Endothelial cell of umbilical vein (primary cell): Measurements from ENCODE around the gene ERAL1. TPM values are rescaled to one million over a fixed set of nuclear protein-coding genes. Genes with fewer than 3 reads are reported as not detected.

Experiments
- BruUV-seq: library from RNA; stranded (reverse); fragments of 400-500 nt; replicated peaks from 2 replicates; lab custom pipeline; 2021; lab: Mats Ljungman, UMichigan
- CTCF ChIA-PET: fragments of 300-600, 350-600 bp; sonication (Branson Sonifier 250); formaldehyde crosslinking; loops from one replicate; lab custom pipeline; 2021; ENCODE audit warnings: antibody characterized with exemption, inconsistent platforms; lab: Charles Lee
- POLR2A ChIA-PET: fragments of 300-600, 350-600 bp; sonication (Branson Sonifier 250); formaldehyde crosslinking; loops from one replicate; lab custom pipeline; 2021; ENCODE audit warnings: antibody characterized with exemption, inconsistent platforms; lab: Charles Lee
- DNase-seq: peaks from one replicate; pipeline ENCODE4 v3.0.0-alpha.2; 2011; ENCODE audit warnings: low read depth, low spot score
- FAIRE-seq: peaks from 2 replicates; lab custom pipeline; 2011; peaks lifted over from hg19 to GRCh38; lab: Jason Lieb, UNC
- H2AFZ ChIP-seq: 2 replicates; pipeline ENCODE4 v1.6.0; 2012; ENCODE audit warnings: low read depth, low read length, control low read depth, inconsistent platforms
- H3K27ac ChIP-seq: 2 replicates; pipeline ENCODE4 v1.5.1; 2011; ENCODE audit warnings: low read depth, mild to moderate bottlenecking, control low read depth, low read length, moderate library complexity; ENCODE audit not compliant: insufficient read depth
- H3K27me3 ChIP-seq, 2 experiments: 2 replicates each; pipeline versions ENCODE4 v1.6.0 to v1.6.1; 2011; ENCODE audit warnings: low read length in 2 of 2, mixed read lengths in 1 of 2; ENCODE audit not compliant: control insufficient read depth in 2 of 2, insufficient read depth in 2 of 2
- H3K36me3 ChIP-seq, 2 experiments: 2 replicates in 1 of 2; 3 replicates in 1 of 2; pipeline ENCODE4 v1.5.1; 2011; ENCODE audit warnings: low read length in 2 of 2, mild to moderate bottlenecking in 1 of 2, moderate library complexity in 1 of 2; ENCODE audit not compliant: control insufficient read depth in 2 of 2, insufficient read depth in 2 of 2; ENCODE audit errors: extremely low read depth in 1 of 2
- H3K4me1 ChIP-seq: 3 replicates; pipeline ENCODE4 v1.5.1; 2011; ENCODE audit warnings: mild to moderate bottlenecking, low read length; ENCODE audit not compliant: control insufficient read depth, insufficient read depth; ENCODE audit errors: extremely low read depth
- H3K4me2 ChIP-seq: 2 replicates; pipeline ENCODE4 v1.6.1; 2011; ENCODE audit warnings: low read length, control low read depth, mixed read lengths; ENCODE audit not compliant: insufficient read depth
- H3K4me3 ChIP-seq, 3 experiments: fragments of 200-600 bp in 1 of 3; sonication (generic), shearing (Covaris generic) in 1 of 3; replicated peaks in 1 of 3; 2 replicates each; pipeline ENCODE4 v1.5.1; 2011 to 2016; ENCODE audit warnings: control low read depth in 3 of 3, low read length in 3 of 3, mild to moderate bottlenecking in 2 of 3, inconsistent platforms in 1 of 3, low read depth in 1 of 3, moderate library complexity in 1 of 3; ENCODE audit not compliant: insufficient read depth in 1 of 3
- H3K79me2 ChIP-seq: 2 replicates; pipeline ENCODE4 v1.6.0; 2012; ENCODE audit warnings: low read length, inconsistent platforms; ENCODE audit not compliant: control insufficient read depth, insufficient read depth
- H3K9ac ChIP-seq: replicated peaks from 2 replicates; pipeline ENCODE3; 2011; ENCODE audit warnings: low read length, control low read depth; ENCODE audit not compliant: insufficient read depth; ENCODE audit errors: extremely low read depth
- H3K9me1 ChIP-seq: replicated peaks from 3 replicates; pipeline ENCODE4 v1.6.0; 2011; ENCODE audit warnings: mild to moderate bottlenecking, low read length; ENCODE audit not compliant: control insufficient read depth, insufficient read depth; ENCODE audit errors: extremely low read depth
- H3K9me3 ChIP-seq: replicated peaks from 2 replicates; pipeline ENCODE4 v1.5.1; 2012; ENCODE audit warnings: low read length, inconsistent platforms; ENCODE audit not compliant: control insufficient read depth, insufficient read depth
- H4K20me1 ChIP-seq: replicated peaks from 2 replicates; pipeline ENCODE3; 2011; ENCODE audit warnings: mild to moderate bottlenecking, low read length; ENCODE audit not compliant: control insufficient read depth, insufficient read depth; ENCODE audit errors: extremely low read depth
- EZH2 ChIP-seq: IDR thresholded peaks from 2 replicates; pipeline ENCODE4 v1.6.1; 2012; ENCODE audit warnings: borderline replicate concordance, low read depth, mild to moderate bottlenecking, moderate library complexity, low read length, inconsistent platforms; ENCODE audit not compliant: severe bottlenecking
- FOS ChIP-seq: IDR thresholded peaks from 2 replicates; pipeline ENCODE4 v1.6.1; 2011; ENCODE audit warnings: mild to moderate bottlenecking, low read length, moderate library complexity, borderline replicate concordance; ENCODE audit not compliant: insufficient read depth
- GATA2 ChIP-seq: IDR thresholded peaks from 2 replicates; pipeline ENCODE4 v1.7.0; 2011; ENCODE audit warnings: low read depth, mild to moderate bottlenecking, moderate library complexity, mixed read lengths, low read length; ENCODE audit not compliant: insufficient read length, insufficient read depth
- JUN ChIP-seq: IDR thresholded peaks from 2 replicates; pipeline ENCODE4 v1.6.1; 2011; ENCODE audit warnings: borderline replicate concordance, low read depth; ENCODE audit not compliant: insufficient read length, insufficient read depth
- MYC ChIP-seq: IDR thresholded peaks from one replicate; pipeline ENCODE4 v1.6.1; 2011; ENCODE audit warnings: mild to moderate bottlenecking, low read depth, low read length
- POLR2A ChIP-seq: IDR thresholded peaks from 2 replicates; pipeline ENCODE4 v1.6.1; 2012; ENCODE audit warnings: low read depth, mild to moderate bottlenecking, control low read depth, low read length
- POLR2AphosphoS5 ChIP-seq: IDR thresholded peaks from 2 replicates; pipeline ENCODE4 v1.6.1; 2012; ENCODE audit warnings: low read depth, mild to moderate bottlenecking, control low read depth, low read length, moderate library complexity; ENCODE audit not compliant: insufficient read depth
- dilution Hi-C: fragments of 300-500 bp; cut with MboI; formaldehyde crosslinking; loops from one replicate; pipeline ENCODE4 v1.15.0; 2019; ENCODE audit warnings: low sequenced_read_pairs; ENCODE audit not compliant: extremely low pct_ligation_motif_present
- intact Hi-C: fragments of 100-400 bp; cut with micrococcal nuclease; formaldehyde crosslinking; loops from one replicate; pipeline ENCODE4 v1.10.0; 2022
- polyA plus RNA-seq, 4 experiments: library from polyadenylated mRNA; depleted of rRNA in 3 of 4; stranded (reverse) in 3 of 4; unstranded in 1 of 4; fragments of >200 nt; gene quantifications; 2 replicates each; pipeline versions ENCODE4 v1.2.1 to v1.2.3, GENCODE V29; 2011 to 2012; ENCODE audit warnings: missing spikeins in 1 of 4
- total RNA-seq: library from RNA; stranded (reverse); gene quantifications from 2 replicates; pipeline ENCODE4 v1.2.3, GENCODE V29; 2021
- TF ChIP-seq, protein P1 (sequence below), 2 donors: IDR thresholded peaks; 1 replicate in 1 of 2; 2 replicates in 1 of 2; pipeline ENCODE4 v1.5.1; 2011; ENCODE audit warnings: low read length in 2 of 2, mild to moderate bottlenecking in 2 of 2, moderate library complexity in 2 of 2, control low read depth in 1 of 2, inconsistent platforms in 1 of 2, low read depth in 1 of 2; ENCODE audit not compliant: insufficient read depth in 1 of 2; ENCODE audit errors: extremely low read depth in 1 of 2
- TF ChIP-seq, protein P2 (sequence below): IDR thresholded peaks from 2 replicates; pipeline ENCODE4 v1.6.1; 2011; ENCODE audit not compliant: insufficient read depth, insufficient read length

Gene ERAL1
- total and polyA plus RNA-seq, 2 donors (not counting 3 experiments of a cell fraction or from before 2014, with no cell fraction given): 58.0 to 86.6 TPM

DNA sequence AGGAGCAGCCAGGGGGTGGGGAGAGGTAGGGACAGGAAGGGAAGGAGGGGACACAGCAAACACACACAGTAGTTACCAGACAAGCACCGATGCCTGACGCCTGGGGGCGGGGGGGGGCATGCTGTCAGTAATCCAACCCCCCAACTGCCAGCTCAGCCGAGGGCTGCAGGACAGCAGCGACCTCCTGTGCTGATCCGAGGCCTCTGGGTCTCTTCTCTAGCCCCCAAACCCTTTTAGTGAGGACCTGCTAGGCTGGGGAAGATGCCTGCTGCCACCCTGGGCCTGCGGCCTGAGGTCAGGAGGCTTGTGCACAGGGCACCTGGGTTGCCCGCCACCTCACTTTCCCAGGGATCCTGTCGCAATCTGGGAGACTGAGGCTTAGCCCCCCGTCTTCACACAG, 31.1 kb downstream of the ERAL1 start:
- no TSS peak for BruUV-seq
- no peak for TF ChIP-seq MYC
- TF ChIP-seq, protein P1, sequence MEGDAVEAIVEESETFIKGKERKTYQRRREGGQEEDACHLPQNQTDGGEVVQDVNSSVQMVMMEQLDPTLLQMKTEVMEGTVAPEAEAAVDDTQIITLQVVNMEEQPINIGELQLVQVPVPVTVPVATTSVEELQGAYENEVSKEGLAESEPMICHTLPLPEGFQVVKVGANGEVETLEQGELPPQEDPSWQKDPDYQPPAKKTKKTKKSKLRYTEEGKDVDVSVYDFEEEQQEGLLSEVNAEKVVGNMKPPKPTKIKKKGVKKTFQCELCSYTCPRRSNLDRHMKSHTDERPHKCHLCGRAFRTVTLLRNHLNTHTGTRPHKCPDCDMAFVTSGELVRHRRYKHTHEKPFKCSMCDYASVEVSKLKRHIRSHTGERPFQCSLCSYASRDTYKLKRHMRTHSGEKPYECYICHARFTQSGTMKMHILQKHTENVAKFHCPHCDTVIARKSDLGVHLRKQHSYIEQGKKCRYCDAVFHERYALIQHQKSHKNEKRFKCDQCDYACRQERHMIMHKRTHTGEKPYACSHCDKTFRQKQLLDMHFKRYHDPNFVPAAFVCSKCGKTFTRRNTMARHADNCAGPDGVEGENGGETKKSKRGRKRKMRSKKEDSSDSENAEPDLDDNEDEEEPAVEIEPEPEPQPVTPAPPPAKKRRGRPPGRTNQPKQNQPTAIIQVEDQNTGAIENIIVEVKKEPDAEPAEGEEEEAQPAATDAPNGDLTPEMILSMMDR (IDR thresholded peaks at IDR 0.05; ENCODE audit: extremely low read depth in 1 of 2, insufficient read depth in 1 of 2, low read depth in 1 of 2, low read length in 2 of 2): no peak
- no peak for TF ChIP-seq POLR2A
- Histone ChIP-seq H3K9me1 (no peaks in the 10 kb centered on the region), H3K27ac (no peak overlapping the region), H4K20me1 (no peaks in the 10 kb centered on the region), H3K4me3 (no peak overlapping the region), H2AFZ (no peak overlapping the region), H3K4me2 (no peak overlapping the region), H3K4me1 (peaks cover 10% of the 10 kb centered on the region), H3K27me3 (no peaks in the 10 kb centered on the region), H3K9me3 (no peaks in the 10 kb centered on the region), H3K79me2 (no peaks in the 10 kb centered on the region), H3K9ac (no peak overlapping the region), H3K36me3 (peaks cover 7 to 43% of the 10 kb centered on the region in 2 experiments)
- dilution Hi-C loops (no loop called here), intact Hi-C loops (no loop called here)
- ChIA-PET POLR2A (no interaction called here), CTCF (no interaction called here)
- DNase-seq (no peak), FAIRE-seq (no peak)

DNA sequence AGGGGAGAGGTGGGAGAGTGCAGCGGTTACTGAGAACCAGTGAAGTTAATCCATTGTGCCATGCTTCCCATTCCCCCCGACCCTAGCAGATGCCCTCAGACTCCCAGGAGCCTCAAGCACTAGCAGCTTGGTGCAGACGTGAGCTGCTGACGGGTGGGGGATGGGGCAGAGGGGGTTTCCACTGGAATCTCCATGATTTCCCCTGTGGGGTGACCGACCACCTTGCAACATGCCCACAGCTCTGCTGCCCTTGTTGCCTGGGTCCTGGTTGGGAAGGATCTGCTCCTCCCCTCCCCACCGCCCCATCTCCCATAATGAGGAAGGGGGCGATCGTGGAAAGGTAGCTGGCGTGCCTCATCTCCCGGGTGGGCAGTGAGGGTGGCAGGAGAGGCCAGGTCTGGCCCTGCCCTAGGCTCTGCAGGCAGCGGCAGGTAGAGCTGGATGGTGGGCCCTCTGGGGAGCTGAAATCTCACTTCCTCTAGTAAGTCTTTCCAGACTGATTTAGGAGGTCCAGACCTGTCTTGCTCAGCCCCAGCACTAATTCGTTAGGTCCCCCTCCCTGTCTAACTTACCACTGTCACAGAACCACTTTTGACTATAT, 33.2 kb downstream of the ERAL1 start:
- Histone ChIP-seq H3K4me3 (no peak overlapping the region), H3K9me1 (no peaks in the 10 kb centered on the region), H4K20me1 (no peaks in the 10 kb centered on the region), H3K4me1 (peaks cover 29% of the 10 kb centered on the region), H2AFZ (no peak overlapping the region), H3K36me3 (peaks cover 0 to 24% of the 10 kb centered on the region in 2 experiments), H3K27ac (no peak overlapping the region), H3K79me2 (peaks cover 7% of the 10 kb centered on the region), H3K9me3 (no peaks in the 10 kb centered on the region), H3K4me2 (no peak overlapping the region), H3K27me3 (no peaks in the 10 kb centered on the region), H3K9ac (no peak overlapping the region)
- DNase-seq (no peak), FAIRE-seq (no peak)
- TF ChIP-seq POLR2AphosphoS5 (no peak), GATA2 (no peak), POLR2A (no peak), EZH2 (no peak), FOS (no peak), MYC (no peak), JUN (no peak)
- TF ChIP-seq, protein P1 (IDR thresholded peaks at IDR 0.05; ENCODE audit: extremely low read depth in 1 of 2, insufficient read depth in 1 of 2, low read depth in 1 of 2, low read length in 2 of 2): no peak
- TF ChIP-seq, protein P2, sequence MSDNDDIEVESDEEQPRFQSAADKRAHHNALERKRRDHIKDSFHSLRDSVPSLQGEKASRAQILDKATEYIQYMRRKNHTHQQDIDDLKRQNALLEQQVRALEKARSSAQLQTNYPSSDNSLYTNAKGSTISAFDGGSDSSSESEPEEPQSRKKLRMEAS: no peak
- POLR2A ChIA-PET: no interaction called here
- BruUV-seq: no TSS peak
- intact Hi-C loops (no loop called here), dilution Hi-C loops (no loop called here)
- CTCF ChIA-PET: interaction anchor here (0.7 to 1.7 kb wide), 2 partner anchors 13 to 16 kb away, joined by 3 read pairs; no protein-coding TSS in a partner anchor
